Measurements from ENCODE around the gene GPR61. TPM values are rescaled to one million over a fixed set of nuclear protein-coding genes. Genes with fewer than 3 reads are reported as not detected.

GPR61 gene
- total RNA-seq, 1 donor from 2014 or later = not detected

- Mint-ChIP-seq H3K4me3 (ENCODE audit: unreplicated experiment) (peak overlapping the region; percentile 73), H3K36me3 (ENCODE audit: low read depth, unreplicated experiment) (peaks cover 5% of the 10 kb centered on the region), H3K27me3 (ENCODE audit: unreplicated experiment) (no peaks in the 10 kb centered on the region), H3K9me3 (ENCODE audit: unreplicated experiment) (no peaks in the 10 kb centered on the region), H3K27ac (ENCODE audit: unreplicated experiment) (peak overlapping the region; percentile 97), H3K4me1 (ENCODE audit: unreplicated experiment) (peaks cover 55% of the 10 kb centered on the region)
- no peak for DNase-seq (ENCODE audit: low spot score)
- no peak for TF ChIP-seq CTCF (IDR thresholded peaks at IDR 0.05; ENCODE audit: unreplicated experiment)
Observed at GRCh38 chr1:109564194-109564878, 24.7 kb downstream of the GPR61 start.

GRCh38 chr1:109565241-109565640, 25.6 kb downstream of the GPR61 start:
- Mint-ChIP-seq H3K9me3 (ENCODE audit: unreplicated experiment) (no peaks in the 10 kb centered on the region), H3K36me3 (ENCODE audit: low read depth, unreplicated experiment) (peaks cover 5% of the 10 kb centered on the region), H3K27me3 (ENCODE audit: unreplicated experiment) (no peaks in the 10 kb centered on the region), H3K4me1 (ENCODE audit: unreplicated experiment) (peaks cover 47% of the 10 kb centered on the region), H3K4me3 (ENCODE audit: unreplicated experiment) (peak overlapping the region; percentile 52), H3K27ac (ENCODE audit: unreplicated experiment) (peak overlapping the region; percentile 97)
- no peak for TF ChIP-seq CTCF (IDR thresholded peaks at IDR 0.05; ENCODE audit: unreplicated experiment)
- no peak for DNase-seq (ENCODE audit: low spot score)

GRCh38 chr1:109566982-109567381, 27.3 kb downstream of the GPR61 start:
- Mint-ChIP-seq H3K4me3 (ENCODE audit: unreplicated experiment) (no peak overlapping the region), H3K27me3 (ENCODE audit: unreplicated experiment) (no peaks in the 10 kb centered on the region)
- DNase-seq (ENCODE audit: low spot score) = no peak

GRCh38 chr1:109567877-109568672, 28.4 kb downstream of the GPR61 start:
- Mint-ChIP-seq H3K27me3 (ENCODE audit: unreplicated experiment) (peaks cover 1% of the 10 kb centered on the region), H3K36me3 (ENCODE audit: low read depth, unreplicated experiment) (peaks cover 5% of the 10 kb centered on the region), H3K4me1 (ENCODE audit: unreplicated experiment) (peaks cover 34% of the 10 kb centered on the region), H3K27ac (ENCODE audit: unreplicated experiment) (no peak overlapping the region), H3K4me3 (ENCODE audit: unreplicated experiment) (no peak overlapping the region), H3K9me3 (ENCODE audit: unreplicated experiment) (no peaks in the 10 kb centered on the region)
- DNase-seq (ENCODE audit: low spot score) = no peak
- no peak for TF ChIP-seq CTCF (IDR thresholded peaks at IDR 0.05; ENCODE audit: unreplicated experiment)

More at GRCh38 chr1:109566982-109567381, 27.3 kb downstream of the GPR61 start:
- H3K27ac Mint-ChIP-seq (ENCODE audit: unreplicated experiment) = peak overlapping the region; percentile 43
- TF ChIP-seq CTCF (IDR thresholded peaks at IDR 0.05; ENCODE audit: unreplicated experiment) = no peak
- peaks cover 5% of the 10 kb centered on the region for H3K36me3 Mint-ChIP-seq (ENCODE audit: low read depth, unreplicated experiment)
- no peaks in the 10 kb centered on the region for H3K9me3 Mint-ChIP-seq (ENCODE audit: unreplicated experiment)
- H3K4me1 Mint-ChIP-seq (ENCODE audit: unreplicated experiment) = peaks cover 32% of the 10 kb centered on the region

GRCh38 chr1:109569323-109569722, 29.7 kb downstream of the GPR61 start:
- DNase-seq (ENCODE audit: low spot score) = no peak
- Mint-ChIP-seq H3K4me1 (ENCODE audit: unreplicated experiment) (peaks cover 29% of the 10 kb centered on the region), H3K27me3 (ENCODE audit: unreplicated experiment) (peaks cover 1% of the 10 kb centered on the region), H3K36me3 (ENCODE audit: low read depth, unreplicated experiment) (peaks cover 5% of the 10 kb centered on the region), H3K9me3 (ENCODE audit: unreplicated experiment) (no peaks in the 10 kb centered on the region), H3K27ac (ENCODE audit: unreplicated experiment) (no peak overlapping the region), H3K4me3 (ENCODE audit: unreplicated experiment) (no peak overlapping the region)
- TF ChIP-seq CTCF (IDR thresholded peaks at IDR 0.05; ENCODE audit: unreplicated experiment) = no peak
